ENCODE measurements around the gene NECAB2.

- TF ChIP-seq CTCF (IDR thresholded peaks at IDR 0.05): no peak
- no peak for TF ChIP-seq POLR2A (IDR thresholded peaks at IDR 0.05)
- TF ChIP-seq EP300 (IDR thresholded peaks at IDR 0.05): no peak
These were observed 25.1 kb upstream of the NECAB2 start for GRCh38 chr16:83942815-83943515.

Measured in tibial nerve (tissue), 4 donors.